Neural cell (in vitro differentiated cells): Measurements from ENCODE around the gene TMEM119. TPM values are rescaled to one million over a fixed set of nuclear protein-coding genes. Genes with fewer than 3 reads are reported as not detected.

ENCODE experiments used
- H2AFZ ChIP-seq: fragments of 200-600, 300-800 bp; sonication (generic), shearing (Covaris generic); 2 replicates; pipeline ENCODE4 v1.6.0; 2014; ENCODE audit warnings: low read depth, mild to moderate bottlenecking, antibody characterized with exemption, low read length, moderate library complexity
- H3F3A ChIP-seq: fragments of 200-600 bp; shearing (Covaris generic); 2 replicates; pipeline ENCODE4 v1.6.1; 2016; ENCODE audit warnings: mild to moderate bottlenecking, moderate library complexity, mixed read lengths, antibody characterized with exemption, low read length; ENCODE audit not compliant: insufficient read depth, poor library complexity, severe bottlenecking
- H3K27ac ChIP-seq: fragments of 200-600, 300-800 bp; sonication (generic), shearing (Covaris generic); 2 replicates; pipeline ENCODE4 v1.5.1; 2014; ENCODE audit warnings: mild to moderate bottlenecking, low read length, moderate library complexity
- H3K27me3 ChIP-seq: fragments of 300-800, 200-600 bp; sonication (generic), shearing (Covaris generic); 2 replicates; pipeline ENCODE4 v1.6.0; 2014; ENCODE audit warnings: mild to moderate bottlenecking, low read depth, low read length, moderate library complexity; ENCODE audit not compliant: insufficient read depth
- H3K36me3 ChIP-seq: fragments of 300-800, 200-600 bp; sonication (generic), shearing (Covaris generic); 2 replicates; pipeline ENCODE4 v1.5.1; 2014; ENCODE audit warnings: mild to moderate bottlenecking, antibody characterized with exemption, low read length, moderate library complexity; ENCODE audit not compliant: insufficient read depth
- H3K4me2 ChIP-seq: fragments of 300-800, 200-600 bp; sonication (generic), shearing (Covaris generic); 2 replicates; pipeline ENCODE4 v1.6.0; 2014; ENCODE audit warnings: mild to moderate bottlenecking, low read length
- H3K4me3 ChIP-seq: fragments of 300-800, 200-600 bp; sonication (generic), shearing (Covaris generic); 2 replicates; pipeline ENCODE4 v1.5.1; 2014; ENCODE audit warnings: mild to moderate bottlenecking, low read length, moderate library complexity
- H3K79me2 ChIP-seq: fragments of 200-600 bp; shearing (Covaris generic); replicated peaks from 2 replicates; pipeline ENCODE4 v1.6.0; 2014; ENCODE audit warnings: mild to moderate bottlenecking, low read length, moderate library complexity; ENCODE audit not compliant: insufficient read depth
- H3K9ac ChIP-seq: fragments of 300-800, 200-600 bp; sonication (generic), shearing (Covaris generic); 2 replicates; pipeline ENCODE4 v1.6.1; 2016; ENCODE audit warnings: mild to moderate bottlenecking, low read length, mixed read lengths
- H3K9me2 ChIP-seq: fragments of 200-600 bp; shearing (Covaris generic); 2 replicates; pipeline ENCODE4 v1.6.1; 2016; ENCODE audit warnings: mild to moderate bottlenecking, low read length, mixed read lengths; ENCODE audit not compliant: insufficient read depth
- H3K9me3 ChIP-seq: fragments of 200-600, 300-800 bp; sonication (generic), shearing (Covaris generic); 2 replicates; pipeline ENCODE4 v1.6.1; 2016; ENCODE audit warnings: mild to moderate bottlenecking, mixed run types, low read length, moderate library complexity, mixed read lengths
- H4K20me1 ChIP-seq: fragments of 200-600 bp; shearing (Covaris generic); 2 replicates; pipeline ENCODE4 v1.6.1; 2016; ENCODE audit warnings: mild to moderate bottlenecking, mixed run types; ENCODE audit not compliant: insufficient read depth
- EP300 ChIP-seq: fragments of 450-650 bp; conservative IDR thresholded peaks from 2 replicates; pipeline ENCODE4 v1.6.1; 2014; ENCODE audit warnings: antibody characterized with exemption, mild to moderate bottlenecking, moderate library complexity; ENCODE audit not compliant: poor library complexity, severe bottlenecking
- EZH2 ChIP-seq: fragments of 200-600, 300-800 bp; shearing (Covaris generic), sonication (generic); IDR thresholded peaks from 2 replicates; pipeline ENCODE4 v1.6.1; 2014; ENCODE audit warnings: antibody characterized with exemption, low read length, borderline replicate concordance, mild to moderate bottlenecking; ENCODE audit not compliant: insufficient read depth, poor library complexity, severe bottlenecking
- MXI1 ChIP-seq: fragments of 450-650 bp; conservative IDR thresholded peaks from 2 replicates; pipeline ENCODE4 v1.6.1; 2014; ENCODE audit warnings: antibody characterized with exemption, mild to moderate bottlenecking; ENCODE audit not compliant: poor library complexity, severe bottlenecking
- POLR2AphosphoS5 ChIP-seq: IDR thresholded peaks from 2 replicates; pipeline ENCODE4 v1.6.1; 2012
- RAD21 ChIP-seq: fragments of 450-650 bp; conservative IDR thresholded peaks from 2 replicates; pipeline ENCODE4 v1.6.1; 2014; ENCODE audit warnings: antibody characterized with exemption, mild to moderate bottlenecking, moderate library complexity
- SMC3 ChIP-seq: fragments of 450-650 bp; conservative IDR thresholded peaks from 2 replicates; pipeline ENCODE4 v1.6.1; 2014; ENCODE audit warnings: antibody characterized with exemption, mild to moderate bottlenecking, moderate library complexity; ENCODE audit not compliant: poor library complexity
- TAF1 ChIP-seq: IDR thresholded peaks from 2 replicates; pipeline ENCODE4 v1.6.1; 2012; ENCODE audit warnings: low read depth
- polyA plus RNA-seq: library from polyadenylated mRNA; depleted of rRNA; stranded (reverse); fragments of >200 nt; gene quantifications from 2 replicates; pipeline ENCODE4 v1.2.3, GENCODE V29; 2014
- TF ChIP-seq, protein P1 (sequence below): IDR thresholded peaks from 2 replicates; pipeline ENCODE4 v1.6.1; 2012; ENCODE audit warnings: borderline replicate concordance
- TF ChIP-seq, protein P2 (sequence below): fragments of 450-650 bp; IDR thresholded peaks from 2 replicates; pipeline ENCODE4 v1.5.1; 2014; ENCODE audit warnings: antibody characterized with exemption, mild to moderate bottlenecking, moderate library complexity; ENCODE audit not compliant: poor library complexity, severe bottlenecking

Gene TMEM119
- polyA plus RNA-seq, 1 donor from 2014 or later = not detected

DNA sequence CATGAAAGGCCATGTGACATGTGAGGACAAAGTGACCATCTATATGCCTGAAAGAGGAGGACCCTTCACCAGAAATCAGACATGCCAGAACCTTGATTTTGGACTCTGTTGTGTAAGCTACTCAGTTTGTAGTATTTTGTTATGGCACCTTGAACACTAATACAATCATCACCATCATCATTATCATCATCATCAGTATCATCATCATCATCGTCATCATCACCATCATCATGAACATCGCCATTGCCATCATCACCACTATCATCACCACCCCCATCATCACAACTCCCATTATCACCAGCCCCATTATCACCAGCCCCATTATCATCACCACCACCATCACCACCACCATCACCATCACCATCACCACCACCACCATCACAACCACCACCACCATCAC lies 19.6 kb downstream of the TMEM119 start:
- no peaks in the 10 kb centered on the region for H3K9me3 ChIP-seq
- no peaks in the 10 kb centered on the region for H3K27me3 ChIP-seq
- H2AFZ ChIP-seq = no peak overlapping the region
- no peaks in the 10 kb centered on the region for H3K36me3 ChIP-seq
- H3K27ac ChIP-seq = no peak overlapping the region
- no peak overlapping the region for H3K4me3 ChIP-seq
- no peaks in the 10 kb centered on the region for H4K20me1 ChIP-seq
- no peak overlapping the region for H3K4me2 ChIP-seq
- no peaks in the 10 kb centered on the region for H3K79me2 ChIP-seq
- no peak for TF ChIP-seq MXI1
- no peak for TF ChIP-seq POLR2AphosphoS5
- no peak for TF ChIP-seq EP300
- TF ChIP-seq RAD21 = no peak
- no peak for TF ChIP-seq EZH2
- no peak for TF ChIP-seq SMC3
- TF ChIP-seq, protein P1, sequence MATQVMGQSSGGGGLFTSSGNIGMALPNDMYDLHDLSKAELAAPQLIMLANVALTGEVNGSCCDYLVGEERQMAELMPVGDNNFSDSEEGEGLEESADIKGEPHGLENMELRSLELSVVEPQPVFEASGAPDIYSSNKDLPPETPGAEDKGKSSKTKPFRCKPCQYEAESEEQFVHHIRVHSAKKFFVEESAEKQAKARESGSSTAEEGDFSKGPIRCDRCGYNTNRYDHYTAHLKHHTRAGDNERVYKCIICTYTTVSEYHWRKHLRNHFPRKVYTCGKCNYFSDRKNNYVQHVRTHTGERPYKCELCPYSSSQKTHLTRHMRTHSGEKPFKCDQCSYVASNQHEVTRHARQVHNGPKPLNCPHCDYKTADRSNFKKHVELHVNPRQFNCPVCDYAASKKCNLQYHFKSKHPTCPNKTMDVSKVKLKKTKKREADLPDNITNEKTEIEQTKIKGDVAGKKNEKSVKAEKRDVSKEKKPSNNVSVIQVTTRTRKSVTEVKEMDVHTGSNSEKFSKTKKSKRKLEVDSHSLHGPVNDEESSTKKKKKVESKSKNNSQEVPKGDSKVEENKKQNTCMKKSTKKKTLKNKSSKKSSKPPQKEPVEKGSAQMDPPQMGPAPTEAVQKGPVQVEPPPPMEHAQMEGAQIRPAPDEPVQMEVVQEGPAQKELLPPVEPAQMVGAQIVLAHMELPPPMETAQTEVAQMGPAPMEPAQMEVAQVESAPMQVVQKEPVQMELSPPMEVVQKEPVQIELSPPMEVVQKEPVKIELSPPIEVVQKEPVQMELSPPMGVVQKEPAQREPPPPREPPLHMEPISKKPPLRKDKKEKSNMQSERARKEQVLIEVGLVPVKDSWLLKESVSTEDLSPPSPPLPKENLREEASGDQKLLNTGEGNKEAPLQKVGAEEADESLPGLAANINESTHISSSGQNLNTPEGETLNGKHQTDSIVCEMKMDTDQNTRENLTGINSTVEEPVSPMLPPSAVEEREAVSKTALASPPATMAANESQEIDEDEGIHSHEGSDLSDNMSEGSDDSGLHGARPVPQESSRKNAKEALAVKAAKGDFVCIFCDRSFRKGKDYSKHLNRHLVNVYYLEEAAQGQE = no peak
- TF ChIP-seq, protein P2, sequence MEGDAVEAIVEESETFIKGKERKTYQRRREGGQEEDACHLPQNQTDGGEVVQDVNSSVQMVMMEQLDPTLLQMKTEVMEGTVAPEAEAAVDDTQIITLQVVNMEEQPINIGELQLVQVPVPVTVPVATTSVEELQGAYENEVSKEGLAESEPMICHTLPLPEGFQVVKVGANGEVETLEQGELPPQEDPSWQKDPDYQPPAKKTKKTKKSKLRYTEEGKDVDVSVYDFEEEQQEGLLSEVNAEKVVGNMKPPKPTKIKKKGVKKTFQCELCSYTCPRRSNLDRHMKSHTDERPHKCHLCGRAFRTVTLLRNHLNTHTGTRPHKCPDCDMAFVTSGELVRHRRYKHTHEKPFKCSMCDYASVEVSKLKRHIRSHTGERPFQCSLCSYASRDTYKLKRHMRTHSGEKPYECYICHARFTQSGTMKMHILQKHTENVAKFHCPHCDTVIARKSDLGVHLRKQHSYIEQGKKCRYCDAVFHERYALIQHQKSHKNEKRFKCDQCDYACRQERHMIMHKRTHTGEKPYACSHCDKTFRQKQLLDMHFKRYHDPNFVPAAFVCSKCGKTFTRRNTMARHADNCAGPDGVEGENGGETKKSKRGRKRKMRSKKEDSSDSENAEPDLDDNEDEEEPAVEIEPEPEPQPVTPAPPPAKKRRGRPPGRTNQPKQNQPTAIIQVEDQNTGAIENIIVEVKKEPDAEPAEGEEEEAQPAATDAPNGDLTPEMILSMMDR = no peak
- TF ChIP-seq TAF1 = no peak
- no peak overlapping the region for H3K9ac ChIP-seq
- H3F3A ChIP-seq = no peaks in the 10 kb centered on the region
- H3K9me2 ChIP-seq = no peaks in the 10 kb centered on the region

DNA sequence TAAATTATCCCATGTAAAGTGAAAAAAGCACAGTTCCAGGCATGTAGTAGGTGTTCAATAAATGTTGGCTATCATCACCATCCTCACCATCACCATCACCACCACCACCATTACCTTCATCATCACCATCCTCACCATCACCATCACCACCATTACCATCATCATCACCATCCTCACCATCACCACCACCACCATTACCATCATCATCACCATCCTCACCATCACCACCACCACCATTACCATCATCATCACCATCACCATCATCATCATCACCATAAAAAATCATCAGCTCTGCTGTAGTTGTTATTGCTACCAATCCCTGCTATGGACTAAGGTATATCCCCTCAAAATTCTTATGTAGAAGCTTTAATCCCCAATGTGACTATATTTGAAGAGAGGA lies 20.4 kb downstream of the TMEM119 start:
- no peaks in the 10 kb centered on the region for H3K79me2 ChIP-seq
- no peaks in the 10 kb centered on the region for H3K36me3 ChIP-seq
- TF ChIP-seq SMC3 (no peak), TAF1 (no peak), EP300 (no peak), RAD21 (no peak), EZH2 (no peak), POLR2AphosphoS5 (no peak), MXI1 (no peak)
- TF ChIP-seq, protein P1 = no peak
- TF ChIP-seq, protein P2 = no peak
- no peaks in the 10 kb centered on the region for H3K27me3 ChIP-seq
- H3K9me2 ChIP-seq = no peaks in the 10 kb centered on the region
- H3K27ac ChIP-seq = no peak overlapping the region
- H3F3A ChIP-seq = no peaks in the 10 kb centered on the region
- H3K4me3 ChIP-seq = no peak overlapping the region
- H2AFZ ChIP-seq = no peak overlapping the region
- H3K9me3 ChIP-seq = no peaks in the 10 kb centered on the region
- no peaks in the 10 kb centered on the region for H4K20me1 ChIP-seq
- H3K4me2 ChIP-seq = no peak overlapping the region
- no peak overlapping the region for H3K9ac ChIP-seq
